GM12878 (cell line): ENCODE results near the gene CDH4. TPM values are rescaled to one million over a fixed set of nuclear protein-coding genes. Genes with fewer than 3 reads are reported as not detected.

Experiments
- ATAC-seq: fragments of 200-7000 bp; cut with Tn5 transposase; 3 replicates; pipeline ENCODE4 v1.9.1; 2020; ENCODE audit warnings: mild to moderate bottlenecking, moderate library complexity
- BruUV-seq: library from RNA; stranded (reverse); fragments of 400-500 nt; replicated peaks from 2 replicates; lab custom pipeline; 2021; lab: Mats Ljungman, UMichigan
- CTCF ChIA-PET: fragments of 300-600 bp; sonication (Branson Sonifier 250); formaldehyde crosslinking; extraction: SDS; loops from one replicate; lab custom pipeline; 2021; ENCODE audit warnings: inconsistent platforms; lab: Yijun Ruan, JAX
- POLR2A ChIA-PET: fragments of 350-600 bp; formaldehyde crosslinking; extraction: SDS; loops from one replicate; lab custom pipeline; 2021; ENCODE audit warnings: inconsistent platforms; lab: Charles Lee
- RAD21 ChIA-PET: fragments of 300-600 bp; sonication (Branson Sonifier 250); formaldehyde crosslinking; loops from one replicate; lab custom pipeline; 2023; ENCODE audit warnings: antibody characterized with exemption; ENCODE audit not compliant: unreplicated experiment; lab: Charles Lee
- SMC1A ChIA-PET: fragments of 300-600 bp; sonication (Branson Sonifier 250); formaldehyde crosslinking; loops from one replicate; lab custom pipeline; 2023; ENCODE audit not compliant: unreplicated experiment, uncharacterized antibody; lab: Charles Lee
- DNase-seq: peaks from one replicate; pipeline ENCODE4 v3.0.0-alpha.2; 2011; ENCODE audit warnings: low read depth, low spot score
- FAIRE-seq: peaks from 3 replicates; lab custom pipeline; 2011; peaks lifted over from hg19 to GRCh38; lab: Jason Lieb, UNC
- H2AFZ ChIP-seq: 2 replicates; pipeline ENCODE4 v1.6.0; 2011; ENCODE audit warnings: low read depth, low read length, control low read depth; ENCODE audit not compliant: control insufficient read depth
- H3K27ac ChIP-seq: 2 replicates; pipeline ENCODE4 v1.5.1; 2011; ENCODE audit warnings: control low read depth; ENCODE audit not compliant: control insufficient read depth, insufficient read depth
- H3K27me3 ChIP-seq, 2 experiments: replicated peaks in 1 of 2; 2 replicates each; pipeline versions ENCODE4 v1.6.0 to v1.6.1; 2011; ENCODE audit warnings: low read length in 1 of 2; ENCODE audit not compliant: control insufficient read depth in 2 of 2, insufficient read depth in 2 of 2
- H3K36me3 ChIP-seq, 2 experiments: 2 replicates each; pipeline ENCODE4 v1.5.1; 2011; ENCODE audit warnings: low read length in 1 of 2; ENCODE audit not compliant: control insufficient read depth in 2 of 2, insufficient read depth in 2 of 2
- H3K4me1 ChIP-seq: 2 replicates; pipeline ENCODE4 v1.6.1; 2011; ENCODE audit warnings: mild to moderate bottlenecking, low read length, moderate library complexity, mixed read lengths; ENCODE audit not compliant: control insufficient read depth, insufficient read depth
- H3K4me2 ChIP-seq: 2 replicates; pipeline ENCODE4 v1.6.0; 2011; ENCODE audit warnings: control low read depth; ENCODE audit not compliant: control insufficient read depth, insufficient read depth
- H3K4me3 ChIP-seq: fragments of 200-600 bp; sonication (generic); 2 replicates; pipeline ENCODE4 v1.5.1; 2016
- H3K79me2 ChIP-seq: 2 replicates; pipeline ENCODE4 v1.6.0; 2011; ENCODE audit warnings: low read length; ENCODE audit not compliant: control insufficient read depth, insufficient read depth
- H3K9ac ChIP-seq: 2 replicates; pipeline ENCODE4 v1.8.0; 2011; ENCODE audit warnings: low read length, control low read depth, mixed read lengths; ENCODE audit not compliant: control insufficient read depth, insufficient read depth
- H3K9me3 ChIP-seq: replicated peaks from 3 replicates; pipeline ENCODE4 v1.5.1; 2011; ENCODE audit warnings: mild to moderate bottlenecking, low read length; ENCODE audit not compliant: control insufficient read depth, insufficient read depth
- H4K20me1 ChIP-seq: 2 replicates; pipeline ENCODE4 v1.6.0; 2011; ENCODE audit not compliant: control insufficient read depth, insufficient read depth
- PRDM15 ChIP-seq: fragments of 450-650 bp; formaldehyde crosslinking; IDR thresholded peaks from 2 replicates; pipeline ENCODE4 v1.4.0; 2020; ENCODE audit warnings: mild to moderate bottlenecking, moderate library complexity
- WGBS: methylation state at CpG from one replicate; pipeline ENCODE4 v1.1.6; 2016; ENCODE audit warnings: low lambda C conversion rate; ENCODE audit not compliant: insufficient replicate concordance, insufficient coverage; ENCODE audit errors: missing lambda C conversion rate; 5-methylcytosine and 5-hydroxymethylcytosine counted together
- in situ Hi-C: fragments of 300-500 bp; cut with MboI; formaldehyde crosslinking; loops from 9 replicates; pipeline ENCODE4 v1.14.3; 2018; ENCODE audit warnings: mixed read lengths
- intact Hi-C: fragments of 100-400 bp; cut with micrococcal nuclease; formaldehyde crosslinking; loops from one replicate; pipeline ENCODE4 v1.14.2; 2022; ENCODE audit not compliant: unreplicated experiment
- polyA plus RNA-seq, 11 experiments: library from polyadenylated mRNA; depleted of rRNA in 4 of 11; unstranded in 6 of 11; stranded (reverse) in 5 of 11; fragments of >200 nt; fragmentation: Nextera tagmentation in 4 of 11; fragmentation: Illumina TruSeq in 1 of 11; extraction: Ambion mirVana in 4 of 11; extraction: Trizol in 1 of 11; gene quantifications; 1 replicate in 1 of 11; 2 replicates in 10 of 11; pipeline versions ENCODE4 v1.2.1 to v1.2.3, GENCODE V29; 2011 to 2016; ENCODE audit warnings: inconsistent platforms in 2 of 11, missing spikeins in 2 of 11, low read depth in 1 of 11
- total RNA-seq, 4 experiments: library from RNA; depleted of rRNA in 3 of 4; stranded (reverse); fragments of >200 nt in 3 of 4; fragmentation: Illumina TruSeq in 1 of 4; extraction: Trizol in 1 of 4; gene quantifications; 2 replicates each; pipeline versions ENCODE4 v1.2.1 to v1.2.3, GENCODE V29; 2013 to 2021

The CDH4 gene
- total and polyA plus RNA-seq, 10 of the 15 experiments (the other 5 are each of a cell fraction or from before 2014, with no cell fraction given) = not detected

- WGBS = 57% methylated on average over 9 of the region's 9 CpGs
Measured at GRCh38 chr20:61454053-61454452, 202.0 kb downstream of the CDH4 start.

More at GRCh38 chr20:61454053-61454452, 202.0 kb downstream of the CDH4 start:
- in situ Hi-C loops = no loop called here
- Histone ChIP-seq H3K27me3 (no peaks in the 10 kb centered on the region), H4K20me1 (no peaks in the 10 kb centered on the region), H2AFZ (no peak overlapping the region), H3K9ac (no peak overlapping the region), H3K9me3 (no peaks in the 10 kb centered on the region; the same call in 2 of the 3 replicates), H3K4me3 (no peak overlapping the region), H3K79me2 (no peaks in the 10 kb centered on the region), H3K27ac (no peak overlapping the region), H3K4me1 (no peaks in the 10 kb centered on the region), H3K4me2 (no peak overlapping the region), H3K36me3 (no peaks in the 10 kb centered on the region)
- TF ChIP-seq PRDM15 (CRISPR knock-in tag) = no peak
- BruUV-seq = no TSS peak
- ChIA-PET CTCF (no interaction called here), RAD21 (no interaction called here), SMC1A (no interaction called here), POLR2A (no interaction called here)
- FAIRE-seq (no peak), DNase-seq (no peak), ATAC-seq (no peak)
- intact Hi-C loops = no loop called here
